ENCODE data around the gene SLC50A1.
"Not testable (repeated sequence)": the region's sequence is repeated elsewhere in the genome, so short reads cannot be mapped to it uniquely, and the experiment has no call there.

SLC50A1 gene

DNA sequence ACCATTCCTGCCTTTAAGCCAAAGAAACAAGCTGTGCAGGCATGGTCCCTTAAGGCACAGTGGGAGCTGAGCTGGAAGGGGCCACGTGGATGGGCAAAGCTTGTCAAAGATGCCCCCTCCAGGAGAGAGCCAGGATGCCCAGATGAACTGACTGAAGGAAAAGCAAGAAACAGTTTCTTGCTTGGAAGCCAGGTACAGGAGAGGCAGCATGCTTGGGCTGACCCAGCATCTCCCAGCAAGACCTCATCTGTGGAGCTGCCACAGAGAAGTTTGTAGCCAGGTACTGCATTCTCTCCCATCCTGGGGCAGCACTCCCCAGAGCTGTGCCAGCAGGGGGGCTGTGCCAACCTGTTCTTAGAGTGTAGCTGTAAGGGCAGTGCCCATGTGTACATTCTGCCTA is 1.3 kb upstream of the SLC50A1 start:
- no peak for DNase-seq (ENCODE audit: low read depth in 1 of 2, low spot score in 1 of 2)

DNA sequence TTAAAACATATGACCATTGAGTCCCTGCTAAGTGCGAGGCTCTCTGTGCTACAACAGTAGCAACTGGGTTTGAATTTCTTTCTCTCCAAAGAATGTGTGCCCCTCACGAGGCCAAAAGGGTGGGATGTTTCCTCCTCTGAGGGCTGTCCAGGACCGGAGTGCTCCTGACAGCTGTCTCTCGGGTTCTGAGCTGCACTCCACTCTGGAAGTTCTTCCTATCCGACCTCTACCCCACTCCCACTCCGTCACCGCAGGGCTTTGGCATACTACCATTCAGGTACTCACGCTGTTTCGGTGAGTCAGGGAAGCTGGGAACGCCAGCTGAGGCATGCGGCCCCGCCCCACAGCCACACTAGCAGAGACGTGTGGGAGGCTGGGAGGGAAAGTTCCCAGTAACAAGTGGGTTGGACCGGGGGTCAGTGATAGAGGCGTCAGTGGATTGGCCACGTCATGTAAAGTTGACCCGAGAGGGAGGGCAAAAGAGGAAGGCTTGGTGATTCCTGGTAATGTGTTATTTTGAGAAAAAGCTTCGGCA is 705 bp upstream of the SLC50A1 start:
- DNase-seq (ENCODE audit: low read depth in 1 of 2, low spot score in 1 of 2), result peak in 1 of 2 donors; percentile 60

DNA sequence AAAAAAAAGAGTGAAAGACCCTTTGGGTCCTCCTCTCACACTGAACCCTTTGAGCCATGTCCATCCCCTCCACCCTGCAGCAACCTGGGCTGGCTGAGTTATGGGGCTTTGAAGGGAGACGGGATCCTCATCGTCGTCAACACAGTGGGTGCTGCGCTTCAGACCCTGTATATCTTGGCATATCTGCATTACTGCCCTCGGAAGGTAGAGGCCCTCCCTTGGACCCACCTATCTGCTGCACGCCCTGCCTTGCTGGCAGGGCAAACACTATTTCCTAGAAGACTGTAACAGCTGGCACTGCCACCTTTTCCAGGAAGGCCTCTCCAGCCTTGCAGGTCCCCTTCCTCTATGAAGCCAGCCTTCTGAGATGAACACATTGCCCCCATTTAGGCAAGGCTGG is 1.1 kb downstream of the SLC50A1 start:
- no peak for DNase-seq (ENCODE audit: low read depth in 1 of 2, low spot score in 1 of 2)

DNA sequence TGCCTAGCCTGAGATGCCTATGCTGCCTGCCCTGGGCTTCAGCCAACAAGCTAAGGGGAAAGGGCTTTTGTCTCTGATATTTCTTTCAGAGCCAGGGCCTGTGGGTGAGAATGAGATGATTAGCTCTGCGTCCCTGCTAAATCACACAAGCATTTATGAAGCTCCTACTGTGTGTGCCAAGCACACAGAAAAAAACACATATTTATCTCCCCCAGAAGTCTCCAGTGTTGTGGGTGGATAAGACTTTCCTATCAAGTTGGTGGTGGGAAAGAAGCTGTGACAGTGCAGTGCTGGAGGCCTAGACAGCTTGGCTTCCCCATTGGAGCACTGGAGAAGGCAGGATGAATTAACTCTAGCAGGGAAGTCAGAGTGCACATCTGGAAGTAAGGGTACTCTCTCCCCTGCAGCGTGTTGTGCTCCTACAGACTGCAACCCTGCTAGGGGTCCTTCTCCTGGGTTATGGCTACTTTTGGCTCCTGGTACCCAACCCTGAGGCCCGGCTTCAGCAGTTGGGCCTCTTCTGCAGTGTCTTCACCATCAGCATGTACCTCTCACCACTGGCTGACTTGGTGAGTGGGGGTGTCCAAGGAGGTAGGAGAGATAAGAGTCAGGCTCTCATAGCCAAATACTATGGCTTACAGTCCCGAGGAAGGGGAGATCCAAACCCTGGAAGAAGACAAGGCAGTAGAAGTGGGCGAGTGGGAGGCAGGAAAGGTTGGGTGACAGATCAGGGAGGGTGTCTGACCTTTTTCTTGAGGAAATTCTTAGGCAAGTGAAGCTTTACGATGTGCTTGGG is 1.7 kb downstream of the SLC50A1 start:
- DNase-seq (ENCODE audit: low read depth in 1 of 2, low spot score in 1 of 2), result no peak

DNA sequence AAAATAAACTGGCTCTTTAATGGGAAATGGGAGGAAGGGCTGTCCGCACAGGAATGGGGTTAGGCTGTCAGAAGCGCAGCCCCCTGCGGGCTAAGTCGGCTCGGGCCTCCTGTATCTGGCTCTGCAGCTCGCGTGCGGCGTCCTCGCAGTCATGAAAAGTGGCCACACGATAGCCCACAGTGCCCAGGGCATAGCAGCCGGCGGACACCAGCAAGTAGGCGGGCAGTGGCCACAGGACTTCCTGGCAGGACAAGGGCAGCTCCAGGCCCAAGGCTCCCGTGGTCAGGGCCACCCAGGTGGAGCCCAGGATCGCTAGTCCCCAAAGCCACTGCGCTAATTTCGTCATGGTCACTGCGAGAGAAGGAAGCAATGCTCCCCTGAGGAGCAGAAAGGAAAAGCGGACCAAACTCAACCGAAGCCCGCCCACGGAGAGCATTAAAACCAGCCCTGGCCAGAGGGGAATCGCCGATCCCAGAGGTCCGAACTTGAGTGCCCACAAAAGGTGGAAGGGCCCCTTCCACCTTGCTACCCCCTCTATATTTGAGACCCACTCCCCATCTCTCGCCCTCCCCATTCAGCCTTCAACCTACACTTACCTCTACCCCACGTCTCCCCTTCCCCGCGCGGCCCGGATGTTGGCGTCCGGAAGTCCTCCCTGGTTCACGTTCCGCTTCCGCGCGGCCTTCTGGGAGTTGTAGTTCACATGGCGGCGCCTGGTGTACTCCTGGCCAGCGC is 4.4 kb downstream of the SLC50A1 start, which contains the start of gene DPM3:
TSS of gene DPM3 (minus strand) at position 637 of the 735 bp plus-strand sequence. CDS start at position 346, 291 bp downstream.
- peak; percentile 77 to 79 for DNase-seq (ENCODE audit: low read depth in 1 of 2, low spot score in 1 of 2)

DNA sequence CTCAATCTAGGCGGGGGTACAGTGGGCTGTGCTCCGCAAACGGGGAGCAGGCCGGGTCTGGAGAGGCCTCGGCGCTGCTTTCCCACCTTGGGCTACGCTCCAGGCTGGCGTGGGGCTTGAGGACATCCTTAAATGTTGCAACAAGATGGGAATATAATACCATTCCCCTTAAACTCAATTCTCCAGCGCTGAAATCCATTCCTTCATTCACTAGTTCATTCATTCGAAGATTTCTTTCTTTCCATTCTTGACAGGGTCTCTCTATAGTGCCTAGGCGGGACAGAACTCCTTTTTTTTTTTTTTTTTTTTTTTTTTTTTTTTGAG is 4.9 kb downstream of the SLC50A1 start:
- DNase-seq (ENCODE audit: low read depth in 1 of 2, low spot score in 1 of 2), result no peak

DNA sequence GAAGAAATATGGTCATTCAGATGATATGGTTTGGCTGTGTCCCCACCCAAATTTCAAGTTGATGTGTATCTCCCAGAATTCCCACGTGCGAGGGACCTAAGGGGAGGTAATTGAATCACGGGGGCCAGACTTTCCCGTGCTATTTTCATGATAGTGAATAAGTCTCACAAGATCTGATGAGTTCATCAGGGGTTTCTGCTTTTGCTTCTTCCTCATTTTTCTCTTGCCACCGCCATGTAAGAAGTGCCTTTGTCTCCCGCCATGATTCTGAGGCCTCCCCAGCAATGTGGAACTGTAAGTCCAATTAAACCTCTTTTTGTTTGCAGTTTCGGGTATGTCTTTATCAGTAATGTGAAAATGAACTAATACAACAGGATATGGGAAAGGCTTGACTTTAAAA is 6.1 kb downstream of the SLC50A1 start:
- DNase-seq (ENCODE audit: low read depth in 1 of 2, low spot score in 1 of 2), result no peak

DNA sequence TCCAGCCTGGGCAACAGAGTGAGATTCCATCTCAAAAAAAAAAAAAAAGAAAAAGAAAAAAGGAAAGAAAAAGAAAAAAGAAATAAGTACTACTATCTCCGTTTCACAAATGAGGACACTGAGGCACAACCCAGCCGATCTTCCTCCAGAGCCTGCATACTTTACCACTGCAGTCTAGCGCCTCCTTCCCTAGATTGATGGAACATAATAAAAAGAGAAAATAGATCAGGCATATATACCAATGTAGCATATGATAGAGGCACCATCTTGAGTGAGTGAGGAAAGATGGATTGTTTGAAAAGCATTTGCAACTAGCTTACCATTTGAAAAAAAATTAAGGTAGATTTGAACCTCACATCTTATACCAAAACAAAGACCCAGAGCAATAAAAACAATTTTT is 9.8 kb downstream of the SLC50A1 start:
- DNase-seq (ENCODE audit: low read depth in 1 of 2, low spot score in 1 of 2), result no peak

DNA sequence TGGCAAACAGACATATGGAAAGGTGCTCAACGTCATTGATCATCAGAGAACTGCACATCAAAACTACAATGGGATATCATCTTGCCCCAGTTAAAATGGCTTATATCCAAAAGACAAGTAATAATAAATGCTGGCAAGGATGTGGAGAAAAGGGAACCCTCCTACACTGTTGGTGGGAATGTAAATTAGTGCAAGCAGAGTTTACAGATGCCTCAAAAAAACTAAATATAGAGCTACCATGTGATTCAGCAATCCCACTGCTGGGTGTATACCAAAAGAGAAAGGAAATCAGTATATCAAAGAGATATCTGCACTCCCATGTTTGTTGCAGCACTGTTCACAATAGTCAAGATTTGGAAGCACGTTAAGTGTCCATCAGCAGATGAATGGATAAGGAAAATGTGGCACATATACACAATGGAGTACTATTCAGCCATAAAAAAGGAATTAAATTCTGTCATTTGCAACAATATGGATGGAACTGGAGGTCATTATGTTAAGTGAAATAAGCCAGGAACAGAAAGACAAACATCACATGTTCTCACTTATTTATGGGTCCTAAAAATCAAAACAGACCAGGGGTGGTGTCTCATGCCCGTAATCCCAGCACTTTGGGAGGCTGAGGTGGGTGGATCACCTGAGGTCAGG is 20.5 kb downstream of the SLC50A1 start:
- DNase-seq (ENCODE audit: low read depth in 1 of 2, low spot score in 1 of 2), result not testable (repeated sequence)

DNA sequence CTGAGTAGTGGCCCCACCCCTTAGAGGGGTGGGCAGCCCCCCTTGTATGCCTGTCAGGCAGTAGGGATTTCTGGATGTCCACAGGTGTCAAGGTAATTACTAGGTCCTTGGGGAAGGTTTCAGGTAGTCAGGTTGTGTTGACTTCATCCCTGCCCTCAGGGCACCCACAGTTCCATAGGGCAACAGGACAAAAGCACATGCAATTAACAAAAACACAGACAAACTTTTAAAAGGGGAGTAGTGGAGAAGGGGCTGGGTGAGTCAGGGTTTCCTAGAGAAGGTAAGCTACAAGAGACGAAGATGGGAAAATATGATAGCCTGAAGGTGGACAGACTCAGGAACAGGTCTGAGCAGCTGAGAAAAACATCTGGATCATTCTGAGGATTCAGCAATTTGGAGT is 23.3 kb downstream of the SLC50A1 start:
- DNase-seq (ENCODE audit: low read depth in 1 of 2, low spot score in 1 of 2), result no peak

DNA sequence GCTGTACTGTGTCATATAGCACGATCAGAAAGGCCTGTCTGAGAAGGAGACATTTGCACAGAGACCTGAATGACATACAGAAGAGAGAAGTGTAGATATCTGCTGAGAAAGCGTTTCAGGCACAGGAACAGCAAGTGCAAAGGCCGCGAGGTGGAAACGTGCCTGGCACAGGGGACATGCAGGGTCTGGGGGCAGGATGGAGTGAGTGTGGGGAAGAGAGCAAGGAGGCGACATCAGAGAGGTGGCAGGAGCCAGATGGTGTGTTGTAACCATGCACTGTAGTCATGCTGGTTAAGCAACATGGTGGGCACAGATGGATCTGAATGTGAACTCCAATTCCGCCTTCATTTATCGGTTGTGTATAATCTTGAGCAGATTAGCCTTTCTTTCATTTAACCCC is 24.5 kb downstream of the SLC50A1 start:
- DNase-seq (ENCODE audit: low read depth in 1 of 2, low spot score in 1 of 2), result no peak

DNA sequence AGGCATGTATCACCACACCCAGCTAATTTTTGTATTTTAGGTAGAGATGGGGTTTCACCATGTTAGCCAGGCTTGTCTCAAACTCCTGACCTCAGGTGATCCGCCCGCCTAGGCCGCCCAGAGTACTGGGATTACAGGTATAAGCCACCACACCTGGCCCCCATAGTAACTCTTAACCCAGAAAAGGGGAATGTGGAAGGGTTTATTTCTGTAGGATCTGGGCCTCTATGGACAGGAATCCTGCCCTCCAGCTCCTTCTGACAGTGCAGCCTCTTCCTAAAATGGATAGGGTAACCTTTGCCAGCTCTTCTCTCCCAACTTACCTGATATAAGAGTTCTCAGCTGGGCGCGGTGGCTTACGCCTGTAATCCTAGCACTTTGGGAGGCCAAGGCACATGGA is 27.0 kb downstream of the SLC50A1 start:
- not testable (repeated sequence) for DNase-seq (ENCODE audit: low read depth in 1 of 2, low spot score in 1 of 2)

DNA sequence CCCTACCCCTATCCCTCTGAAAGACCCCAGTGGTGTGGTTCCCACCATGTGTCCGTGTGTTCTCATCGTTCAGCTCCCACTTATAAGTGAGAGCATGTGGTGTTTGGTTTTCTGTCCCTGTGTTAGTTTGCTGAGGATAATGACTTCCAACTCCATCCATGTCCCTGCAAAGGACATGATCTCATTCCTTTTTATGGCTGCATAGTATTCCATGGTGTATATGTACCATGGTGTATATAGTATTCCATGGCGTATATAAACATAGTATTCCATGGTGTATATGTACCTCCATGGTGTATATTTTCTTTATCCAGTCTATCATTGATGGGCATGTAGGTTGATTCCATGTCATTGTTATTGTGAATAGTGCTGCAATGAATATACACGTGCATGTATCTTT is 28.1 kb downstream of the SLC50A1 start:
- not testable (repeated sequence) for DNase-seq (ENCODE audit: low read depth in 1 of 2, low spot score in 1 of 2)

DNA sequence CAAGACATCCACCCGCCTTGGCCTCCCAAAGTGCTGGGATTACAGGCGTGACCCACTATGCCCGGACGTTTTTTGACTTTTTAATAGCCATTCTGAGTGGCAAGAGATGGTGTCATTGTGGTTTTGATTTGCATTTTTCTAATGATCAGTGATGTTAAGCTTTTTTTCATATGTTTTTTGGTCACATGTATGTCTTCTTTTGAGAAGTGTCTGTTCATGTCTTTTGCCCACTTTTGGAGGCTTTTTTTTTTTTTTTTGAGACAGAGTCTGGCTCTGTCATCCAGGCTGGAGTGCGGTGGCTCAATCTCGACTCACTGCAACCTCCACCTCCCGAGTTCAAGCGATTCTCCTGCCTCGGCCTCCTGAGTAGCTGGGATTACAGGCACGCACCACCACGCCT is 29.0 kb downstream of the SLC50A1 start:
- not testable (repeated sequence) for DNase-seq (ENCODE audit: low read depth in 1 of 2, low spot score in 1 of 2)

DNA sequence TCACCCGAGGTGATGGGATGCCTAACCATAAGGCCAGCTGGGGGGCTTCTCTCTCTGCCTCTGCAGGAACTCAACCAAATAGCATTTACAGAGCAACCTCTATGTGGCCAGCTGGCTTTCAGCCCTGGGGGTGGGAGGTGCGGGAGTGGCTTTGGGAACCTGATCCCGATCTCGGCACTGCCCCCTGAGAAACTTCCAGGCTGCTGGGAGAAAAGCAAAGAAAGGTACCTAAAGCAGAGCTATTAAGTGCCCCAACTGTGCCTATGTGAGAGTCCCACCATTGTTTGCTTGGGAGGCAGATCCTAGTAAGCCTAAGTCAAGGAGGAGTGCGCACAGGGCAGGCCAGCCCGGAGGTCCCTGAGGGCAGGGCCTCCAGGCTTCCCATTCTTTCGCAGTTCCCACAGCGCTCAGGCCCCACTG is 30.4 kb downstream of the SLC50A1 start:
- DNase-seq (ENCODE audit: low read depth in 1 of 2, low spot score in 1 of 2), result no peak

DNA sequence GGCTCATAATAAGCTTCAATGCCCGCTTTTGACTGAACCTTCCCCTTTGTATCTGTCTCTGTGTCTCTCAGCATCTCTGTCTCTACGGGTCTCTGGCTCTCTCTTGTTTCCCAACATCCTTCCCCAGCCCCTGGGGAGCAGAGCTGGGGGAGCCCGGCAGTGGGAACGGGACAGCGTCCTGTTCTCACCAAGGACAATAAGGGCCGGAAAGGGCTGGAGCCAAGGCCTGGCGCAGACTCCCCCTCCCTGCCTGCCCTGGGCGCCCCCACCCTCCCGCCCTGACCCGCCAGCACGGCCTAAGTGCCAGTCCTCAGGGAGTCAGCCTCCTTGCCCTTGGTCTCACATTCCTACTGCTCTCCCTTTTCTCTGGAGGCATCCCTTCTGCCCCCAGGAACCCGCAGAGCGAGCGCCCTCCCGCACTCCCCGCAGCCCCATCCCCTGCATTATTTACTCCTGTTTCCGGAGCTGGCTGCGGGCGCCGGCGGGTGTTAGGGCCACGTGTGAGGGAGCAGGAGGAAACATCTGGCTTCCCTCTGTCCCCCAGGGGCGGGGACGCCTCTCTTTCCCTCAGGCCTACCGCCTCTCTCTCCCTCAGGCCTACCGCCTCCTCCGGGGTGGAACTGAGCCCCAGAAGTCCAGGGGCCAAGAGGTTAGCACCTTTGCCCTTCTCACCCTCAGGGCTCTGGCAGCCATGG is 31.0 kb downstream of the SLC50A1 start:
- DNase-seq (ENCODE audit: low read depth in 1 of 2, low spot score in 1 of 2), result no peak

DNA sequence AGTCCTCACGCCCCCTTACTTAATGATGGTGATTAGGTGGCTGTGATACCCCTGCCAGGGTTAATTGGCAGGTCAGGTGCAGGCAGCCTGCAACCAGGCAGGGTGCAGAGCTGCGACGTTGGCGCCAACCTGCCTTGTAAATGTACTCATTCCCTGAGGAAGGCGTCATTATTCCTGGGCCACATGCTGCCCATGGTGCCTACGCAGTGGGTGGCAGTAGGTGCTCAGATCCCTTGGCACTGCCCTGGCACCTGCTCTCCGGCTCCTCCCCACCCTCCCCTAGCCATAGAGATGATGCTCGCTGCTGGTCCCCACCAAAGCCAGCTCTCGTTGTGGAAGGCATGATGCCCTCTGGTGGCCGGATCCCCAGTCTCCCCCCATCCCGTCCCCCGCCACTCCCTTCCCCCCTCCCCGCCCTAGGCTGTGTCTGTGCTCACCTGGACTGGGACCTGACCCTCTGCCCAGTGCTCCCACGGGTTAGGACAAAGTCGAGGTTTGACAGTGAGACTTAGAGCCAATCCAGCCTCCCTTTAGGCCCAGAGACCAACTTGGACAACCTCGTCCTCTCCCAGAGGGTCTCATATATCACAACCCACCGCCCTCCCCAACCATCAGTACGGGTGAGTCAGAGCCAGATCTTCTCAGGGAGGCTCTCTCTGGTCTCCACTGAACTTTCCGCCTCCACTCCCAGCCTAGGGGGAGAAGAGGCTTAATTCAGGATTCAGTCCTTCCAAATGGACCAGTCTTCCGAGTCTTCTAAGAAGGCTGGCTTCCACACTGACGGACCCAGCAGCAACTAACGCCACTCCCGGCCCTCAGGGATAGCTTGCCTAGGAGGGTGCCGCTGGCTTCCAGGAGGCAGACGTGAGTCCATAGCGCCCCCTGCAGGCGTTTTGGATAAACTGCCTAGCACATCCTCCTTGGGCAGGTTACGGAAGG is 31.8 kb downstream of the SLC50A1 start:
- peak; percentile 73 to 82 for DNase-seq (ENCODE audit: low read depth in 1 of 2, low spot score in 1 of 2)

DNA sequence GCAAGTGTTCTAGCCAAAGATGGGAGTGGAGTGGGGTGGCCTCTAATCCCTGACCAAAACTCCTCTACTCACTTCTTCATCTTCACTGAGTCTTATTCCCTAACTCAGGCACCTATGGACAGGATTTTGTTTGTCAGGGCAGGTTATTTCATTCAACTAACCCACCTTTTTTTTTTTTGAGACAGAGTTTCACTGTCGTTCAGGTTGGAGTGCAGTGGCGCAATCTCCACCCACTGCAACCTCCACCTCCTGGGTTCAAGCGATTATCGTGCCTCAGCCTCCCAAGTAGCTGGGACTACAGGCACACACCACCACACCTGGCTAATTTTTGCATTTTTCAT is 32.4 kb downstream of the SLC50A1 start:
- DNase-seq (ENCODE audit: low read depth in 1 of 2, low spot score in 1 of 2), result not testable (repeated sequence)

DNA sequence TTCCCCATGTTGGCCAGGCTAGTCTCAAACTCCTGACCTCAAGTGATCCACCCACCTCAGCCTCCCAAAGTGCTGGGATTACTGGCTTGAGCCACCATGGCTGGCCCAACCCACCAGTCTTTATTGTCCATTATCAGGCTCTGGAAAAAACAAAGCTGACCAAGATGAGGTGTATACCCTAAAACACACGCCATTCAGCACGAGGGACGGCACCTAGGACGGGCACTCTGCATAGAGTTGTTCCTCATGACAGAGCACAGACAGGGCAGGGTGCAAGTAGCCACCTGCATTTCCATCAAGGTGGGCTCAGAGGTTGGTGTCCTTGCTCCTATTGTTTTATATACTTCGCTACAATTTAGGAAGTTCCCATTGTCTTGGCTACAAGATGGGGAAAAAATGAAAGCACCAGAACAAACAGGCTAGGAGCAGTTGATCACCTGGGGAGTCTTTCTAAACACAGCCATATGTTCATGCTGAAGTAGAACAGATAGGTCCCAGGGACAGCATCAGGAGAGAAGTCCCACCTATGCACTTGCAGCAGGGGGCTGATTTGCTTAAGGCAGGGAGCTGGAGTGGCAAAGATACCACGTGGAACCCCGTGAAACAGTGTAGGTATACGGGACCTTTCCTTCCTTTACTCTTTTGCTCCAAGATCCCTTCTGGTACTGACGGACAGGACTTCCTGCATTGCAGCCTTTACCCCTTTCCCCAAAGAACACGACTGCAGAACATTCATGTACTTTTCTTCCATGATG is 33.0 kb downstream of the SLC50A1 start:
- no peak for DNase-seq (ENCODE audit: low read depth in 1 of 2, low spot score in 1 of 2)

All from activated T-helper 1 cell treated with anti-CD3 and anti-CD28 coated beads, Interleukin-2, amount 50 U/mL, for 16 hours (primary cell).